HCT116 (cell line): ENCODE measurements around the gene CHST9. TPM values are rescaled to one million over a fixed set of nuclear protein-coding genes. Genes with fewer than 3 reads are reported as not detected.

Source experiments
- ATAC-seq: fragments of 200-7000 bp; cut with Tn5 transposase; 2 replicates; pipeline ENCODE4 v1.9.1; 2020; ENCODE audit warnings: mild to moderate bottlenecking, moderate library complexity
- BruUV-seq: library from RNA; stranded (reverse); fragments of 400-500 nt; replicated peaks from 2 replicates; lab custom pipeline; 2021; lab: Mats Ljungman, UMichigan
- CTCF ChIA-PET: fragments of 300-600 bp; sonication (Branson Sonifier 250); formaldehyde crosslinking; loops from one replicate; lab custom pipeline; 2021; ENCODE audit warnings: antibody characterized with exemption; lab: Charles Lee
- POLR2A ChIA-PET: fragments of 300-600, 350-600 bp; sonication (Branson Sonifier 250); formaldehyde crosslinking; loops from one replicate; lab custom pipeline; 2021; ENCODE audit warnings: antibody characterized with exemption; lab: Charles Lee
- RAD21 ChIA-PET, 2 experiments: fragments of 300-600 bp; sonication (Branson Sonifier 250); formaldehyde crosslinking; loops; one replicate each; lab custom pipeline; 2023; ENCODE audit warnings: low total read pairs in 2 of 2; ENCODE audit not compliant: uncharacterized antibody in 2 of 2, unreplicated experiment in 2 of 2, low non-redundant PET in 1 of 2; lab: Charles Lee
- DNase-seq: peaks from one replicate; pipeline ENCODE4 v3.0.0-alpha.2; 2010; ENCODE audit warnings: low read depth, low spot score
- H2AFZ ChIP-seq: fragments of 200-600 bp; shearing (Covaris generic), sonication (generic); 2 replicates; pipeline ENCODE4 v1.6.1; 2017; ENCODE audit warnings: low read depth, mixed run types, mixed read lengths, antibody characterized with exemption, low read length; ENCODE audit not compliant: poor library complexity, severe bottlenecking
- H3K27ac ChIP-seq: 2 replicates; pipeline ENCODE4 v1.5.1; 2012; ENCODE audit warnings: low read depth, low read length
- H3K27me3 ChIP-seq: fragments of 200-600 bp; sonication (generic); 2 replicates; pipeline ENCODE4 v1.6.1; 2016; ENCODE audit warnings: mixed run types, low read length, mixed read lengths; ENCODE audit not compliant: insufficient read depth
- H3K36me3 ChIP-seq, 2 experiments: fragments of 200-500 bp in 1 of 2; fragments of 200-600 bp in 1 of 2; sonication (Bioruptor generic) in 1 of 2; sonication (generic) in 1 of 2; 2 replicates each; pipeline versions ENCODE4 v1.5.1 to v1.6.1; 2014 to 2016; ENCODE audit warnings: low read length in 2 of 2, inconsistent platforms in 1 of 2, mixed read lengths in 1 of 2, mixed run types in 1 of 2; ENCODE audit not compliant: insufficient read depth in 2 of 2, control insufficient read depth in 1 of 2
- H3K4me1 ChIP-seq, 2 experiments: fragments of 200-600 bp in 1 of 2; sonication (generic) in 1 of 2; 2 replicates each; pipeline versions ENCODE4 v1.5.1 to v1.6.1; 2012 to 2017; ENCODE audit warnings: low read length in 2 of 2, inconsistent platforms in 1 of 2, mild to moderate bottlenecking in 1 of 2, mixed read lengths in 1 of 2, mixed run types in 1 of 2, moderate library complexity in 1 of 2; ENCODE audit not compliant: insufficient read depth in 2 of 2, control insufficient read depth in 1 of 2
- H3K4me2 ChIP-seq: fragments of 200-600 bp; sonication (generic); 2 replicates; pipeline ENCODE4 v1.6.1; 2017; ENCODE audit warnings: mixed run types, low read length, mixed read lengths
- H3K4me3 ChIP-seq, 2 experiments: fragments of 200-600 bp in 1 of 2; sonication (generic) in 1 of 2; replicated peaks in 1 of 2; 2 replicates each; pipeline ENCODE4 v1.5.1; 2011 to 2016; ENCODE audit warnings: low read length in 2 of 2, control low read depth in 1 of 2, low read depth in 1 of 2, mild to moderate bottlenecking in 1 of 2, mixed read lengths in 1 of 2, mixed run types in 1 of 2
- H3K79me2 ChIP-seq: fragments of 200-600 bp; sonication (generic); 2 replicates; pipeline ENCODE4 v1.6.1; 2017; ENCODE audit warnings: mild to moderate bottlenecking, mixed run types, low read length, moderate library complexity, mixed read lengths; ENCODE audit not compliant: insufficient read depth
- H3K9ac ChIP-seq: fragments of 200-600 bp; sonication (generic); 2 replicates; pipeline ENCODE4 v1.6.1; 2016; ENCODE audit warnings: low read length, mixed read lengths
- H3K9me2 ChIP-seq: fragments of 200-600 bp; sonication (generic), shearing (Covaris generic); 2 replicates; pipeline ENCODE4 v1.6.1; 2017; ENCODE audit warnings: mixed run types, mild to moderate bottlenecking, moderate library complexity; ENCODE audit not compliant: insufficient read depth
- H3K9me3 ChIP-seq, 2 experiments: fragments of 200-500 bp in 1 of 2; fragments of 200-600 bp in 1 of 2; sonication (Bioruptor generic) in 1 of 2; sonication (generic) in 1 of 2; 2 replicates each; pipeline ENCODE4 v1.6.1; 2014 to 2017; ENCODE audit warnings: low read length in 2 of 2, mixed read lengths in 2 of 2, inconsistent platforms in 1 of 2, low read depth in 1 of 2, mild to moderate bottlenecking in 1 of 2, mixed run types in 1 of 2, moderate library complexity in 1 of 2; ENCODE audit not compliant: control insufficient read depth in 1 of 2, insufficient read depth in 1 of 2
- H4K20me1 ChIP-seq: fragments of 200-600 bp; sonication (generic), shearing (Covaris generic); 2 replicates; pipeline ENCODE4 v1.6.1; 2017; ENCODE audit warnings: mixed run types, mild to moderate bottlenecking, moderate library complexity; ENCODE audit not compliant: insufficient read depth
- ATF3 ChIP-seq: IDR thresholded peaks from 2 replicates; pipeline ENCODE4 v1.6.1; 2012
- CBX3 ChIP-seq: IDR thresholded peaks from 2 replicates; pipeline ENCODE4 v1.6.1; 2012; ENCODE audit warnings: low read depth
- CEBPB ChIP-seq: IDR thresholded peaks from 2 replicates; pipeline ENCODE4 v1.6.1; 2012; ENCODE audit warnings: low read depth
- CTCF ChIP-seq, 3 experiments: fragments of 200-600 bp in 1 of 3; sonication (generic) in 1 of 3; IDR thresholded peaks in 2 of 3; conservative IDR thresholded peaks in 1 of 3; 2 replicates each; pipeline ENCODE4 v1.5.1; 2012 to 2017; ENCODE audit warnings: low read depth in 2 of 3, low read length in 2 of 3, antibody characterized with exemption in 1 of 3, borderline replicate concordance in 1 of 3, control low read depth in 1 of 3, mild to moderate bottlenecking in 1 of 3, mixed read lengths in 1 of 3, mixed run types in 1 of 3, moderate library complexity in 1 of 3; ENCODE audit not compliant: insufficient read depth in 1 of 3
- EGR1 ChIP-seq: IDR thresholded peaks from 2 replicates; pipeline ENCODE4 v1.6.1; 2012; ENCODE audit warnings: low read depth
- ELF1 ChIP-seq: IDR thresholded peaks from 2 replicates; pipeline ENCODE4 v1.6.1; 2012; ENCODE audit warnings: low read depth, borderline replicate concordance
- EZH2 ChIP-seq: fragments of 200-600 bp; sonication (generic); IDR thresholded peaks from 2 replicates; pipeline ENCODE4 v1.6.1; 2017; ENCODE audit warnings: antibody characterized with exemption, mixed run types
- MAX ChIP-seq: IDR thresholded peaks from 2 replicates; pipeline ENCODE4 v1.6.1; 2012
- POLR2A ChIP-seq: IDR thresholded peaks from 2 replicates; pipeline ENCODE4 v1.7.0; 2011; ENCODE audit warnings: borderline replicate concordance; ENCODE audit not compliant: insufficient read depth, insufficient read length; ENCODE audit errors: extremely low read depth
- POLR2AphosphoS5 ChIP-seq: IDR thresholded peaks from 2 replicates; pipeline ENCODE4 v1.6.1; 2011; ENCODE audit warnings: mild to moderate bottlenecking, low read depth, low read length, moderate library complexity
- RAD21 ChIP-seq: IDR thresholded peaks from 2 replicates; pipeline ENCODE4 v1.6.1; 2012; ENCODE audit warnings: low read depth, mild to moderate bottlenecking
- SIN3A ChIP-seq: IDR thresholded peaks from 2 replicates; pipeline ENCODE4 v1.6.1; 2012; ENCODE audit warnings: low read depth
- SP1 ChIP-seq: IDR thresholded peaks from 2 replicates; pipeline ENCODE4 v1.6.1; 2012; ENCODE audit warnings: low read depth
- SRF ChIP-seq: IDR thresholded peaks from 2 replicates; pipeline ENCODE4 v1.6.1; 2012; ENCODE audit warnings: low read depth
- YY1 ChIP-seq: IDR thresholded peaks from 2 replicates; pipeline ENCODE4 v1.6.1; 2011; ENCODE audit warnings: low read length, low read depth, moderate library complexity, mild to moderate bottlenecking; ENCODE audit not compliant: insufficient replicate concordance; ENCODE audit errors: extremely low read depth
- ZNF274 ChIP-seq: fragments of 200-500 bp; sonication (Bioruptor generic); IDR thresholded peaks from 2 replicates; pipeline ENCODE4 v1.6.1; 2014; ENCODE audit warnings: mild to moderate bottlenecking, low read depth, low read length, inconsistent platforms
- intact Hi-C: fragments of 100-400 bp; cut with micrococcal nuclease; formaldehyde crosslinking; loops from 2 replicates; pipeline ENCODE4 v1.10.0; 2022
- total RNA-seq: library from RNA; stranded (reverse); gene quantifications from one replicate; pipeline ENCODE4 v1.2.1, GENCODE V29; 2021; ENCODE audit not compliant: unreplicated experiment
- TF ChIP-seq, protein P1 (sequence below): IDR thresholded peaks from 2 replicates; pipeline ENCODE4 v1.6.1; 2012; ENCODE audit warnings: low read depth

The CHST9 gene
- total RNA-seq, 1 experiment from 2014 or later = not detected

DNA sequence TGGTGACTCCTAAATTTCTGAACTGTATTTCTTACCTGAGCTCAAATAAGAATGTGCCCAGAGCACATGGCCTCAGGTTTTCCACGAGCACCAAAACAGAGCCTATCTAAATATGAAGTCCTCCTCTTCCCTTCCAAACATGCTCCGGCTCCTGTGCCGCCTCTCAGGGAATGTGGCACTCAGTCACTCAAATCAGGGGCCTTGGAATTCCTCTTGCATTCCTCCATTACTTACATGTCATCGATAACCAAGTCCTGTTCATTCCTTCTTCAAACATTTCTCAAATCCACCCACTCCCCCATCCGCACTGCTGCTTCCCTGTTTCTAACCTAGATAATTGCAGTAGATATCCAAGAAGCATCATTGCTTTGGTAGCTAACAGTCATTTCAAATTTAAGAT is 151.4 kb downstream of the CHST9 start (continued):
- TF ChIP-seq POLR2AphosphoS5 (no peak), RAD21 (no peak), CBX3 (no peak)
- TF ChIP-seq, all 23 proteins: peak for 0

DNA sequence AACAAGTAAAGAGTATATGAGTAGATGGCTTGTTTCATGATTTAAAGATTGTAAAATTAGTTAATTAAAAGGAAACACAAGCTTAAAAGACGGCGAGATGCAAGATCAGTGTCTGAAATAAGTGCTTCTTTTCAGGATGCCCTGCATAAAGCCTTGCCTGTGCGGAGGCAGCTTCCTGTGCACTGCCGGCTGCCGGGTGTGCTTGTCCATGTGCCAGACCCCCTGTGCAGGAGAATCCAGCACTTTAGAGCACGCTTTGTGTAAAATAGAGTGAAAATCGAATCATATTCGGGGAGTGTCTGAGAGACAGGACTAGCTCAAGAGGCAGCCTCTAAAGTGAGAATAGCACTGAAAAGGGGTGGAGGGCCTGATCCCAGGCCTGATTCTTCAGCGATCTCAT is 154.7 kb downstream of the CHST9 start:
- no peaks in the 10 kb centered on the region for H3K36me3 ChIP-seq
- ChIA-PET POLR2A (no interaction called here), RAD21 (no interaction called here), CTCF (interaction anchor here (1.3 kb wide), 1 partner anchor 12 kb away, joined by 3 read pairs; no protein-coding TSS in a partner anchor)
- no peaks in the 10 kb centered on the region for H3K4me1 ChIP-seq
- H4K20me1 ChIP-seq = no peaks in the 10 kb centered on the region
- no peak for TF ChIP-seq EGR1
- TF ChIP-seq CEBPB = no peak
- no peak for TF ChIP-seq ZNF274
- no peak for TF ChIP-seq SIN3A
- TF ChIP-seq POLR2A = no peak
- TF ChIP-seq SRF = no peak
- no peak for TF ChIP-seq SP1
- no peak for TF ChIP-seq CTCF (IDR thresholded peaks at IDR 0.05 in 2 of 3, conservative IDR thresholded peaks at IDR 0.05 in 1 of 3; ENCODE audit: borderline replicate concordance in 1 of 3, insufficient read depth in 1 of 3, low read depth in 2 of 3, low read length in 2 of 3)
- no peak for TF ChIP-seq EZH2
- no peak for TF ChIP-seq ELF1
- TF ChIP-seq MAX = no peak
- TF ChIP-seq YY1 = no peak
- TF ChIP-seq, protein P1, sequence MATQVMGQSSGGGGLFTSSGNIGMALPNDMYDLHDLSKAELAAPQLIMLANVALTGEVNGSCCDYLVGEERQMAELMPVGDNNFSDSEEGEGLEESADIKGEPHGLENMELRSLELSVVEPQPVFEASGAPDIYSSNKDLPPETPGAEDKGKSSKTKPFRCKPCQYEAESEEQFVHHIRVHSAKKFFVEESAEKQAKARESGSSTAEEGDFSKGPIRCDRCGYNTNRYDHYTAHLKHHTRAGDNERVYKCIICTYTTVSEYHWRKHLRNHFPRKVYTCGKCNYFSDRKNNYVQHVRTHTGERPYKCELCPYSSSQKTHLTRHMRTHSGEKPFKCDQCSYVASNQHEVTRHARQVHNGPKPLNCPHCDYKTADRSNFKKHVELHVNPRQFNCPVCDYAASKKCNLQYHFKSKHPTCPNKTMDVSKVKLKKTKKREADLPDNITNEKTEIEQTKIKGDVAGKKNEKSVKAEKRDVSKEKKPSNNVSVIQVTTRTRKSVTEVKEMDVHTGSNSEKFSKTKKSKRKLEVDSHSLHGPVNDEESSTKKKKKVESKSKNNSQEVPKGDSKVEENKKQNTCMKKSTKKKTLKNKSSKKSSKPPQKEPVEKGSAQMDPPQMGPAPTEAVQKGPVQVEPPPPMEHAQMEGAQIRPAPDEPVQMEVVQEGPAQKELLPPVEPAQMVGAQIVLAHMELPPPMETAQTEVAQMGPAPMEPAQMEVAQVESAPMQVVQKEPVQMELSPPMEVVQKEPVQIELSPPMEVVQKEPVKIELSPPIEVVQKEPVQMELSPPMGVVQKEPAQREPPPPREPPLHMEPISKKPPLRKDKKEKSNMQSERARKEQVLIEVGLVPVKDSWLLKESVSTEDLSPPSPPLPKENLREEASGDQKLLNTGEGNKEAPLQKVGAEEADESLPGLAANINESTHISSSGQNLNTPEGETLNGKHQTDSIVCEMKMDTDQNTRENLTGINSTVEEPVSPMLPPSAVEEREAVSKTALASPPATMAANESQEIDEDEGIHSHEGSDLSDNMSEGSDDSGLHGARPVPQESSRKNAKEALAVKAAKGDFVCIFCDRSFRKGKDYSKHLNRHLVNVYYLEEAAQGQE = no peak
- TF ChIP-seq ATF3 = no peak
- no peak overlapping the region for H2AFZ ChIP-seq
- no peak for DNase-seq
- peaks cover 15% of the 10 kb centered on the region; the same call in 1 of the 2 replicates for H3K27me3 ChIP-seq
- H3K4me2 ChIP-seq = no peak overlapping the region
- H3K4me3 ChIP-seq = no peak overlapping the region
- H3K27ac ChIP-seq = no peak overlapping the region
- H3K79me2 ChIP-seq = no peaks in the 10 kb centered on the region
- intact Hi-C loops = no loop called here
- no peak for ATAC-seq
- no peaks in the 10 kb centered on the region for H3K9me2 ChIP-seq
- no peak overlapping the region for H3K9ac ChIP-seq
- no TSS peak for BruUV-seq
- H3K9me3 ChIP-seq = no peaks in the 10 kb centered on the region
